ENCODE results near the gene ATL1. TPM values are rescaled to one million over a fixed set of nuclear protein-coding genes. Genes with fewer than 3 reads are reported as not detected.
A peak's percentile ranks its signal among the peaks of the same experiment; 100 is the strongest.
"Not testable (repeated sequence)": the region's sequence is repeated elsewhere in the genome, so short reads cannot be mapped to it uniquely, and the experiment has no call there.

ATL1 gene
- total RNA-seq, 1 donor from 2014 or later = 5.9 TPM

GRCh38 chr14:50551877-50552276 lies 8.1 kb upstream of the ATL1 start:
- no peak overlapping the region for H3K4me3 ChIP-seq
- no peak overlapping the region for H3K27ac ChIP-seq
- no peaks in the 10 kb centered on the region for H3K27me3 ChIP-seq
- no peak for DNase-seq
- H3K36me3 ChIP-seq = no peaks in the 10 kb centered on the region
- TF ChIP-seq CTCF (IDR thresholded peaks at IDR 0.05) = no peak
- no peaks in the 10 kb centered on the region for H3K9me3 ChIP-seq
- ATAC-seq = no peak
- intact Hi-C loops (cut with DNase I) = no loop called here
- no peaks in the 10 kb centered on the region for H3K4me1 ChIP-seq

GRCh38 chr14:50552796-50553195 lies 7.1 kb upstream of the ATL1 start:
- H3K27me3 ChIP-seq; H3K4me1 ChIP-seq; H3K36me3 ChIP-seq; H3K27ac ChIP-seq; intact Hi-C loops (cut with DNase I); ATAC-seq; H3K4me3 ChIP-seq; DNase-seq; H3K9me3 ChIP-seq: not testable (repeated sequence)

GRCh38 chr14:50560931-50561285 lies 963 bp downstream of the ATL1 start:
- TF ChIP-seq CTCF (IDR thresholded peaks at IDR 0.05) = no peak
- Histone ChIP-seq H3K4me1 (no peaks in the 10 kb centered on the region), H3K4me3 (peak overlapping the region; percentile 75), H3K36me3 (no peaks in the 10 kb centered on the region), H3K27ac (peak overlapping the region; percentile 87), H3K9me3 (no peaks in the 10 kb centered on the region), H3K27me3 (no peaks in the 10 kb centered on the region)
- DNase-seq = peak; percentile 93
- intact Hi-C loops (cut with DNase I) = no loop called here
- ATAC-seq = peak; percentile 93

GRCh38 chr14:50562841-50563240 lies 2.9 kb downstream of the ATL1 start:
- DNase-seq (no peak), ATAC-seq (no peak)
- no peak overlapping the region for H3K27ac ChIP-seq
- H3K4me1 ChIP-seq = no peaks in the 10 kb centered on the region
- no peak overlapping the region for H3K4me3 ChIP-seq
- no peak for TF ChIP-seq CTCF (IDR thresholded peaks at IDR 0.05)
- no peaks in the 10 kb centered on the region for H3K36me3 ChIP-seq
- no peaks in the 10 kb centered on the region for H3K9me3 ChIP-seq
- H3K27me3 ChIP-seq = no peaks in the 10 kb centered on the region
- intact Hi-C loops (cut with DNase I) = no loop called here

DNA sequence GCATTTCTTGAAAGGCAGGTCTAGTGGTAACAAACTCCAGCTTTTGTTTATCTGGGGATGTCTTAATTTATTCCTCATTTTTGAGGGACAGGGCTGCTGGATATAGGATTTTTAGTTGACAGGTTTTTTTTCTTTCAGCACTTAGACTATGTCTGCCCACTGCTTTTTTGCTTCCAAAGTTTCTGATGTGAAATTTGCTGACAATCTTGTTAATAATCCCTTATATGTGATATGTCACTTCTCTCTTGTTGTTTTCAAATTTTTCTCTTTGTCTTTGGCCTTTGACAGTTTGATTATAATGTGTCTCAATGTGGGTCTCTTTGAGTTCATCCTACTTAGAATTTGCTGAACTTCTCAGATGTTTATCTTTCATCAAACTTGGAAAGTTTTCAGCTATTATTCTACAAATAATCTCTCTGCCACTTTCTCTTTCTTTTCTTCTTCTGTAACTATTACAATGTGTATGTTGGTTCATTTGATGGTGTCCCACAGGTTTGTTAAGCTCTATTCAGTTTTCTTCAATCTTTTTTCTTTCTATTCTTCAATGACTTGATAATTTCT lies 9.8 kb downstream of the ATL1 start:
- Histone ChIP-seq H3K9me3 (peaks cover 12% of the 10 kb centered on the region), H3K4me1 (no peaks in the 10 kb centered on the region), H3K27me3 (no peaks in the 10 kb centered on the region), H3K27ac (no peak overlapping the region), H3K4me3 (no peak overlapping the region), H3K36me3 (no peaks in the 10 kb centered on the region)
- no peak for TF ChIP-seq CTCF (IDR thresholded peaks at IDR 0.05)
- ATAC-seq = no peak
- no peak for DNase-seq
- intact Hi-C loops (cut with DNase I) = no loop called here

DNA sequence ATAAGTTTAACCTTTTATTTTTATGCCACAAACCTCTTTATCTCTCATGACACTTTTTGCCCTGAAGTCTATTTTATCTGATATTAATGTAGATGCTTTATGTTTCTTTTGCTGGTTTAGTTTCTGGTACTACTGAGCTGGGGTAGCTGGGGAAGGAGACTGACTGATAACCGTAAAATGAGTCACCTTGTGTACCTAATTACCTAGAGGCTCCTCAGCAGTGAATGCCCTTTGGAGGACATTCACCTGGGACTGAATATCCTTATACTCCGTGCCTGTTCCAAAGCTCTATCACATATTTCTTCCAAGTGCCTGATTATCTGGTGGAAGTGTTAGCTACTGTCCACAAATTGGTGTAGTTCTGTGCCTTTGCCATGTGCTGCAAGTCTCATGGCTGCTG lies 13.9 kb downstream of the ATL1 start:
- H3K27me3 ChIP-seq = no peaks in the 10 kb centered on the region
- TF ChIP-seq CTCF (IDR thresholded peaks at IDR 0.05) = no peak
- no peak for DNase-seq
- intact Hi-C loops (cut with DNase I) = no loop called here
- no peak for ATAC-seq
- H3K4me1 ChIP-seq = no peaks in the 10 kb centered on the region
- H3K36me3 ChIP-seq = no peaks in the 10 kb centered on the region
- H3K27ac ChIP-seq = no peak overlapping the region
- peaks cover 12% of the 10 kb centered on the region for H3K9me3 ChIP-seq
- no peak overlapping the region for H3K4me3 ChIP-seq

Data from upper lobe of right lung (tissue), 1 donor.